HG03135 (cell line): Measurements from ENCODE around the gene PTBP3.
"Not testable (repeated sequence)": the region's sequence is repeated elsewhere in the genome, so short reads cannot be mapped to it uniquely, and the experiment has no call there.

Experiments
- ATAC-seq: cut with Tn5 transposase; IDR thresholded peaks from one replicate; pipeline ENCODE4 v1.9.1; 2021; ENCODE audit warnings: mild to moderate bottlenecking, moderate library complexity; ENCODE audit not compliant: unreplicated experiment

PTBP3 gene

GRCh38 chr9:112323378-112323854 is 10.0 kb downstream of the PTBP3 start:
- ATAC-seq: no peak

- ATAC-seq: no peak
Measured at GRCh38 chr9:112322701-112323377, 10.6 kb downstream of the PTBP3 start.

GRCh38 chr9:112316258-112316943 is 17.0 kb downstream of the PTBP3 start:
- ATAC-seq: no peak

GRCh38 chr9:112315331-112316257 is 17.8 kb downstream of the PTBP3 start:
- no peak for ATAC-seq

- no peak for ATAC-seq
Measured at GRCh38 chr9:112312139-112312538, 21.3 kb downstream of the PTBP3 start.

- no peak for ATAC-seq
Measured at GRCh38 chr9:112311497-112311896, 21.9 kb downstream of the PTBP3 start.

GRCh38 chr9:112310826-112311225 is 22.6 kb downstream of the PTBP3 start:
- ATAC-seq: no peak

GRCh38 chr9:112308588-112308987 is 24.8 kb downstream of the PTBP3 start:
- no peak for ATAC-seq

GRCh38 chr9:112301420-112301819 is 32.0 kb downstream of the PTBP3 start:
- no peak for ATAC-seq

GRCh38 chr9:112299514-112299913 is 33.9 kb downstream of the PTBP3 start:
- no peak for ATAC-seq

- no peak for ATAC-seq
Measured at GRCh38 chr9:112296929-112297328, 36.5 kb downstream of the PTBP3 start.

- no peak for ATAC-seq
Measured at GRCh38 chr9:112295174-112295573, 38.2 kb downstream of the PTBP3 start.

- ATAC-seq: no peak
Measured at GRCh38 chr9:112288029-112288428, 45.4 kb downstream of the PTBP3 start.

GRCh38 chr9:112286926-112287325 is 46.5 kb downstream of the PTBP3 start:
- no peak for ATAC-seq

- no peak for ATAC-seq
Measured at GRCh38 chr9:112285056-112285455, 48.4 kb downstream of the PTBP3 start.

GRCh38 chr9:112283582-112284253 is 49.7 kb downstream of the PTBP3 start:
- no peak for ATAC-seq

GRCh38 chr9:112282841-112283240 is 50.6 kb downstream of the PTBP3 start:
- ATAC-seq: not testable (repeated sequence)

- no peak for ATAC-seq
Measured at GRCh38 chr9:112280904-112281303, 52.5 kb downstream of the PTBP3 start.

- ATAC-seq: no peak
Measured at GRCh38 chr9:112279501-112279900, 53.9 kb downstream of the PTBP3 start.

- no peak for ATAC-seq
Measured at GRCh38 chr9:112278152-112278551, 55.3 kb downstream of the PTBP3 start.

GRCh38 chr9:112274600-112274999 is 58.8 kb downstream of the PTBP3 start:
- ATAC-seq: no peak
